Glomerular visceral epithelial cell (primary cell): ENCODE data around the gene ALPK1.
"Not testable (repeated sequence)": the region's sequence is repeated elsewhere in the genome, so short reads cannot be mapped to it uniquely, and the experiment has no call there.

Source experiments
- DNase-seq: peaks from one replicate; pipeline ENCODE4 v3.0.0-alpha.2; 2016; ENCODE audit errors: extremely low spot score

ALPK1 gene

DNA sequence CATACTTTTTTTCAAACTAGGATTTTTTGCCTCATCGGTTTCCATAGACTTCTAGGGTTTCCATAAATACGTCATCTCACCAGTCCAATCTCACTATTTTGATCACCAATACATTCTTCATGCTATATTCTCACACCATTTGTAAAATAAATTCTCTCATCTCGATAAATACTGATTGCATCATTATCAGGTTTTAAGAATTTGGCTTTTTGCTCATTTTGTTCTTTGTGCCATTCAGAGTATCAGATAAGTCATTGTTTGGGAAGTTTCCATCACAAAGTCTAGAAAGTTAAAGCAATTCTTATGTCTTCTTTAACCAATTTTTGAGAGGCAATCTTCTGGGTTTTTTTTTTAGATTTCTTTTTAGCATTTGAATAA is 81.1 kb downstream of the ALPK1 start:
- no peak for DNase-seq

DNA sequence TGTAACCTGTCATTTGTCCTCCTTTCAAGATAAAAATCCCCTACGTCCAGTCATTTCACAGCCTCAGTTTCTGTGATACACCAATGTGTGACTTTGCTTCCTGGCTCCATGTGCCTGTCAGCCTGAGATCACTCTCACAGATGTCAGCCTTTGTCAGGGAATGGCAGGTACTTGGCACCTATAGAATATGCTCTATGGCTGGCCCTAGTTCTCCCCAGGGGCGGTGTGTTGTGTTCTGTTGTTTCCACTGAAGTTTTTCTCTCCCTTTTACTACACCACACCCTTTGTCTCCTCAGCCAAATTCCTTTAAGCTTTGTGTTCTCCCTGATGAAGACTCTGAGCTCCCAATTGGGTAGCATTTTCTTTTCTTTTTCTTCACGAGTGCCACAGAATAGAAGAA is 81.7 kb downstream of the ALPK1 start:
- DNase-seq: no peak

DNA sequence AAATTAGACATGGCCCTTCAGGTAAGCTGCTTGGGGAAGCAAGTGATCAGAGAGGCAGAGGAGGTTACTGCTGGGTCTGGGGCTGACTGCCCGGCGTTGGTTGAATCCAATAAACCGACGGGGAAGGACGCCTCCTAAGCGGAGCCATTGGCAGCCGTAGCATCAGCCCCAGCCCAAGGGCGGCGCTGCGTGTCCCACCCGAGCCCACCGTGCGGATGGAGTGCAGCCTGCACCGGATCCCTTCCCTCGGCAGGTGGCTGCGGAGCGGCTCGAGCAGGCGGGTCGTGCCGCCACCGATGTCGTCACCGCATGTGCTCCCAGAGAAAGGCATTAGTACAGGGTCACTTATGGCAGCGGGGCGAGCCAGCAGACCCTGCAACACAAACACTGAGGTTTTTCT is 82.1 kb downstream of the ALPK1 start:
- DNase-seq: no peak

DNA sequence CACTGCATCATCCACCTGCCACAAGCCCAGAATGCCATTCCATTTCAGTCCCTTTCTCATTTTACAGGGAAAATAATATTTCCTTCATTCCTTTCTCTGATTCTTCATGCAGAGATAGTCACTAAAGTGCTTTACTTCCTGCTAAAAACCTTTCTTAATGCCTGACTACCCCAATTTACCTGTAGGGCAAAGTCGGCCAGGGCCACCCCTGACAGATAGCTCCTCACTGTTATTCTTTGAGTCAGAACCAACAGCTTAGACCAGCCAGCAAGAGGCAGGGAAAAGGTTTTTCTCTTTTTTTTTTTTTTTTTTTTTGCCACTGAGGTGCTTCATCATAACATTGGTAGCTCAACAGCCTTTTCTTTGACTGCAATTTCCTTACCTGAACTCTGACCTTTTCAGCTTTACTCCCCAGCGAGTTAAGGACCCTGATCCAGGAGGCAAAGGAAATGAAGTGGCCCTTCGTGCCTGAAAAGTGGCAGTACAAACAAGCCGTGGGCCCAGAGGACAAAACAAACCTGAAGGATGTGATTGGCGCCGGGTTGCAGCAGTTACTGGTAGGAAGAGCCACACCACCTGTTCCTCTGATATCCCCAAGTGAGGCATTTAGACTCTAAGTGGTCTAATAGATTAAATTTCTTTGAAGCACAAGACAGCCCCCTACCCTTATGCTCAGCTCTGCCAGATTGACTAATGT is 85.0 kb downstream of the ALPK1 start:
- DNase-seq: no peak

DNA sequence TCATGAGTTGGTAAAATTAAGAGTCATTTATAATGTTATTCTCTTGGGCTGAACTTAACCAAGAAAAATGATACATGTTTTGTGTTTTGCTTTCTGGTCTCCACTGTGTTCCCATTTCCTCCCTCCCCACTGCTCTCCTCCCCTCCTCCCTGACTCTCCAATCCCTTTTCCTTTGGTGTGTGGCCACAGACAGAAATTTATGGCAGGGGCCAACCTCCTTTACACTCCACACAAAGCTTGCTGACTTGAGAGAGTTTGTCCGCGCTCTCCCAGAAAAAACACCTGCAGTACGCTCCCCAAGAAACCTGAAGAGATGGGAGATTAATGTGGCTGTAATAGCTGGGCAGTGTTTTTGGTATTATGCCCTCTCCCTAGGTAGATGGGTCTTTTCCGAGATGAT is 88.9 kb downstream of the ALPK1 start:
- no peak for DNase-seq

DNA sequence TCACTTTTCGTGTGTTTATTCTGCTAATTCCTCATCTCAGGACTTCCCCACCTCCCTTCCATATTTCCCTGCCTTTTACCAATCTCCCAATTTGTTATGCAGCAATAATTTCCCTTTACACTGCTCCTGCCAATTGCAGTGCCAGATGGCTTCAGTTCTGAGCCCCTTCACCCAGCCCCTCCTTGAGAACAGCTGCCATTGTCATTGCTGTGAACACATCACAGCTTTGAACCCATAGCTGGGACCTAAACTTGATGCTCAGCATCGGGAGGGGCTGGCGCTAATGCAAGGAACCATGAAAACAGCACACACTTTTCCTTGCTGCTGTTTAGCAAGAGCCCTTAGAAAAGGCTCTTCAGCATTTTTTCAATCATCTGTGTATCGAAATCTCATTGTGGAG is 104.9 kb downstream of the ALPK1 start:
- DNase-seq: no peak

DNA sequence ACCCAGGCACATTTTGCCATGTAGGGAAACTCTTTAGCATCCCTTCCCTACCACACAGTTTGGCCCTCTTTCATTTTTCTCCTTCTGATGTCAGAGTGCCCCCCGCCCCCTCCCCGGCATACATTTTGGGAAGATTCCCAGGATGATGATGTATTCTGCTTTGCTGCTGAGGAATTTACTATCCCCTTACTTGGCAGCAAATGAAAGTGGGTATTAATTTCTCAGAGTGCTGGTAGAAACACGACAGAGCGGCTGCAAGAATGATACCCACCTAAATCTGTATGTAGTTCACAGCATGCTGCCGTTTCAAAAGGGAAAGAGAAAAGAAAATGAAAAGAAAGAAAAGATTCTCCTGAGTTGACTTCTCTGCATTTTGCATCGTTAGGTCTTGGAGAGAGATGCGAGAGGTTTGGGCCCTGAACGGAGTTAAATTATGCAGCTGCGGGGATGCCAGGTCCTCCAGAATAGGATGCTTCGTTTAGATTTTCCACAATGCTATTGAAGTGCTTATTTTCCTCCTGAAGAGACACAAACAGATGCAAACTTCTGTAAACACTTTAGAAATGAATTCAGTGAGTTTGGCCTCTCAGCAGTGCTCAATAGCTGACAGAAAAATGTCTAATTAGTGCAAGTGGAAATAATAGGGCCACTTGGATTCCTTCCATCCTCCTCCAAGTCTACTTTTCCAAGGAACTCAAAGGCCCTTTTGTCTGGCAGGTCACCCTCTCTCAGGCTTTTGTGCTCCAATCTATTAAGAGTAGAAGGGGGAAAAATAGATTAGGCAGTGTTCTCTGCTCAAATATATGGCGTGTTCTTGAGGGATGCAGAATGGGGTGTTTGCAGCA is 106.2 kb downstream of the ALPK1 start:
- DNase-seq: no peak

DNA sequence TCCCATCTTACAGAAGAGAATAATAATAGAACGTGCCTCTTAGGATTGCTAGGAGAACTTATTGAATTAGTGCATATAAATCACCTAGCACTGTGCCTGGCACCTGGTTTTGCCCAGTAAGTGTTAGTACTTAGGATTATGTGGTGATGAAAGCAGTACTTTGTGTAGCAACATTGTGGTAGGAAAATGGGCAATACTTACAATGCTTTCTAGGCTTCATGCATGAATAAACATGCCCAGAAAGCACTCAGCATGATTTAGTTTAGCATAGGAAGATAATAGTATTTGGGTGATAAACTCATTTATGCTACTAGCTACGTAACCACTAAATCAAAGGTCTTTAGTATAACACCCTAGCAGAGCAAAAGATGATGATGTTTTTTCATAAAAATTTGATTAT is 113.2 kb downstream of the ALPK1 start:
- DNase-seq: no peak

DNA sequence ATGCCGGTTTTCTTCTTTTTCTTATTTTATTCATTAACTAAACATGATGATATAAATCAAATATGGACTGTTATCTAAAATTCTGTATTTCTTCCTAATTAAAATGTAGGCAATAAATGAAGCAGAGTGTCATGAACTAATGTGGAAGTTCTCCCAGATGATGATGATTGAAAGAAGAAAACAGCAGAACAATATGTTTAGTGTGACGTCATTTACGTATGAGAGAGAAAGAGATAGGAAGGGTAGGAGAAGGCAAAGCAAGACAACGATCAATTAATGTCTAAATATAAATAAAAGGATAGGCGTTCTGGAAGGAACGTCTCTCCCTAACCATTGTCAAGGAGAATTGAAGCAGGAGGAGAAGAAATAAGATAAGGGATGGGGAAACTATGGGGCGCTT is 113.6 kb downstream of the ALPK1 start:
- no peak for DNase-seq

DNA sequence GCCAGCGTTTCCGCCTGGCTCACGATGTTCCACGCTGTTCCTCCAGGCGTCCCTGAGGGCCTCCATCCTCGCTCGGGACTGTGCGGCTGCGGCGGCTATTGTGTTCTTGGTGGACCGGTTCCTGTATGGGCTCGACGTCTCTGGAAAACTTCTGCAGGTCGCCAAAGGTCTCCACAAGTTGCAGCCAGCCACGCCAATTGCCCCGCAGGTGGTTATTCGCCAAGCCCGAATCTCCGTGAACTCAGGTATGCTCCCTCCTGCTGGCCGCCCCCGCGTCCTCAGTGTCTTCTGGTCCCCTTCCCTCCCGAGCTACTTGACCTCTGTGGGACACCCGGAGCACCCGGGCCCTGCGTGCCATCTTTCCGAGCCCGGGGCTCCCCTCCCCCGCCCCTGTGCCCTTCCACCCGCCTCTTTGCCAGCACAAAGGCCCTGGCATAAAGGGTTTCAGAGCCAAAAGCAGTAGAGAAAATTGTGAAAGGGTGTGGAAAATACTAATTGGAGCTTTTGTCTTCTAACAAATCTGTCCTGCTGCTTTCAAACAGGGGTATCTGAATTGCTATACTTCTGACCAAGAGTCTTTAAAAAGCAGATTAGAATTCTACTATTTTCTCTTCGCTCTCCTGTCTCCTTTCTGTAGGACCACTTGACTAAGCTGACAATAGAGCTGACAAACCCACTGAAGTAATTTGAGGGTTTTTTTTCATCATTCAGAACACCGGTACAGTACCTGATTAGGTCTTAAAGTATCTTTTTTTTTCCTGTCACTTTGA is 114.8 kb downstream of the ALPK1 start:
- DNase-seq: no peak

DNA sequence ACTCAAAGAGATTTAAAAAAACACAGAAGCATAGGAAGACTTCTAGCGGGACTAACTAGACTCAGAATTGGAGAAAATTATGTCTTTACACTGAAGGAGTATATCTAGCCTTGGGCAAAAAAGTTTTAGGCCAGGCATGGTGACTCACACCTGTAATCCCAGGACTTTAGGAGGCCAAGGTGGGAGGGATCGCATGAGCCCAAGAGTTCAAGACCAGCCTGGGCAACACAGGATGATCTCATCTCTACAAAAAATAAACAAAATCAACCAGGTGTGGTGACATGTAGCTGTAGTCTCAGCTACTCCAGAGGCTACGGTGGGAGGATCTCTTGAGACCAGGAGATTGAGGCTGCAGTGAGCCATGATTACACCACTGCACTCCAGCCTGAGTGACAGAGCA is 119.3 kb downstream of the ALPK1 start:
- no peak for DNase-seq

DNA sequence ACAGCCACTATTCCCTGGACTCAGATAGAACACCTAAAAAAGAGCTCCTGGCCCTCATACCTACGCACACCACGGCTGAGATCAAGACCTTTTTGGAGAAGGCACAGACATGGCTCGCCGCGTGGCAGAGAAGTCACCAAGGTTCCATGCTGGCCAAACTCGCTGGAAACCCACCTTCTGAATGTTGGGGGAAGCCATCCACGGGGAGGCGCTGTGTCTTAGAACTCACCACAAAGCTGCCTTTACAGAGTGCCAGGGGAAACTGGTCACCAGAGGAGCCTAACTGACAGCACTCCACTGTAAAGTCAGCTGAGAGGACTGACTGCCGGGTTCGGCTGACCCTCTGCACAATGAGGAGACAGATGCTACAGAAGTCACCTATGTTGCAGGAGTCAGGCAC is 120.9 kb downstream of the ALPK1 start:
- DNase-seq: no peak

DNA sequence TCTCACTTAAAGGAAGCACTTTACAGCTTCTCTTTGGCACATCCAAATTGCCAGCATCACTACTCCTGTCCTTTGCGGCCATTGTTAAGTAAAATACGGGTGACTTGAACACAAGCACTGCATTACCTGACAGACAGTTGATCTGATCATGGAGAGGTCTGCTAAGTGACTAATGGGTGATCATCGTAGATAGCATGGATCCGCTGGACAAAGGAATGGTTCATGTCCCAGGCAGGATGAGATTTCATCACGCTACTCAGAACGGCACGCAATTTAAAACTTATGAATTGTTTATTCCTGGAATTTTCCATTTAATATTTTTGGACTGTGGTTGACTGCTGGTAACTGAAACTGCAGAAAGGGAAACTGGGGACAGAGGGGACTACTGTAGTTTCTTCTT is 124.7 kb downstream of the ALPK1 start:
- no peak for DNase-seq

DNA sequence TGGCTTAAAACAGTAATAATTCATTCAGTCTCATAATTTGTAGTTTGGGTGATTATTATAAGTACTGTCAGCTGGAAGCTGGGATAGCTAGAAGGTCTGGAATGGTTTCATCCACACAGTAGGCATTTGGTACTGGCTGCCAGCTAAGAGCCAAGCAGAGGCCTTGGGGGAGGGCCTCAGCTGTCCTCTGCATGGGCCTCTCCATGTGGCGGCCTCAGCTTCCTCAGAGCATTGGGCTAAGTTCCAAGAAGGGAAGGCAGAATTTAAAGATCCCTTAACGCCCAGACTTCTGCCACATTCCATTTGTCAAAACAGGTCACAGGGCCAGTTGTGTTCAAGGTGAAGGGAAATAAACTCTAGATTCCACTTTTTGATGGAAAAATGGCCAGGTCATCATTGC is 125.5 kb downstream of the ALPK1 start:
- no peak for DNase-seq

DNA sequence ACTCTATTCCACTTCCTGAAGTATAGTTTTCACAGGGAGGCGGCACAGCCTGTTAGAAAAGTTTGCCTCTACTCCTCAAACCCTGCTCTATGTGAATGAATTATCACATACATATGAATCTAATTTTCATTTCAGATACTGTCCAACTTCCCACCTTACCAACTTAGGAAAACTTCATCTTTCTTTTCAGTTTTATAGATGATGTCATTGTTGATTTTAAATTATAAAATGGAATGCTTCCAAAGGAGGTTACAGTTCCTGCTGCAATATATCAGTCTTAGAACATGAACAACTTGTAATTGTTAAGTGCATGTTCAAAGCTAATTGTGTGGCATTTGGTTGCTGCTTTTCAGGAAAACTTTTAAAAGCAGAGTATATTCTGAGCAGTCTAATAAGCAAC is 126.4 kb downstream of the ALPK1 start:
- DNase-seq: no peak

DNA sequence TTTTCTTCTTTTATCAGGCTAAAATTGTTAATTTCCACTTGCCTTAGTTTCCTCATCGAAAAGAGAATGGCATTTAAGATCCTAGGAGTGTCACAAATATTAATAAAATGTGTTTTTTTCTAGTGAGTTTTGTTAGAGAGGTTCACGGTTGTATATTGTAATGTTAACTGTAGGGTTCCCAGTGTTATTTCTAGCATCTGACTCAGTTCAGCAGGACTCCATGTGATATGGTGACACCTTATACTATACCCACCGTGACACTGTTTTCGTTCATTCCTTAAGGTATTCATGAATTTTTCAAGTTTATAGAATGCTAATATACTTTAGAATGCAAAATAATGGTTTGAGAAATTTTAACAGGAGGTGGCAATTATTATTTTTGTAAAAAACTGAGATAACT is 128.7 kb downstream of the ALPK1 start:
- DNase-seq: no peak

DNA sequence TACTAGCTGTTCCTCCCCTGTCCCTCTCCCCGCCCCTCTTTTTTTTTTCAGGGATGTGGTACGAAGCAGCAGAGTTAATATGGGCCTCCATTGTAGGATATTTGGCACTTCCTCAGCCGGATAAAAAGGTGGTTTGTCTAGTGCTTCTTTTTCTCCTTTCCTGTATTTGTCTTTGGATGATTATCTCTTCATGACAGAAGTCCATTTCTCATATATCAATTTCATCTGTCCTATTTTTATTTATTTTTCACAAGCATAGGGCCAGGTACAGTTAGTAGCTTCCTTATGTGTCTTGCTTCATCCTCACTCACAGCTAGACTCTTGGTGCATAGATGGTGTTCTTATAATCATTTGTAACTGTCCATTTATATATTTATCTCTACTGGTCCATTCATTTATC is 129.2 kb downstream of the ALPK1 start:
- no peak for DNase-seq

DNA sequence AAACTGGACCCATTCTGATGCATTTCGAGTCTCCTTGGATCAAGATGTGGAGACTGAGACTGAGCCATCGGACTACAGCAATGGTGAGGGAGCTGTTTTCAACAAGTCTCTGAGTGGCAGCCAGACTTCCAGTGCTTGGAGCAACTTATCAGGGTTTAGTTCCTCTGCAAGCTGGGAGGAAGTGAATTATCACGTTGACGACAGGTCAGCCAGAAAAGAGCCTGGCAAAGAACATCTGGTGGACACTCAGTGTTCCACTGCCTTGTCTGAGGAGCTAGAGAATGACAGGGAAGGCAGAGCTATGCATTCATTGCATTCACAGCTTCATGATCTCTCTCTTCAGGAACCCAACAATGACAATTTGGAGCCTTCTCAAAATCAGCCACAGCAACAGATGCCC is 134.0 kb downstream of the ALPK1 start:
- no peak for DNase-seq

DNA sequence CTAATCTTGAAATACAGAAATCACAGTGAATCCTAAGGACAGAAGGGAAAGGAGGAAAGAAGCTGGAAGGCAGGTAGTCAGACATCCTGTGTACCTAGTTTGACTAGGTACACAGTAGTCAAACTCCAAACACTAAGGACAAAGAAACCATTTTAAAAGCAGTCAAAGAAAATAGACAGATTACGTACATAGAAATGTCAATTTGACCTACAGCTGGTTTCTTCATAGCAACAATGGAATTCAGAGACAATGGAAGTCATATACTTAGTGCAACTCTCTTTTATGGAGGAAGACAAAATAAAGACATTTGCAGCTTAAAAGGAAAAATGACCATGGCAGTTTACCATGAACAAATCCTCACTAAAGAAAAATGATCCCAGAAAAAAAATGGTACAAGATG is 139.8 kb downstream of the ALPK1 start:
- DNase-seq: no peak

DNA sequence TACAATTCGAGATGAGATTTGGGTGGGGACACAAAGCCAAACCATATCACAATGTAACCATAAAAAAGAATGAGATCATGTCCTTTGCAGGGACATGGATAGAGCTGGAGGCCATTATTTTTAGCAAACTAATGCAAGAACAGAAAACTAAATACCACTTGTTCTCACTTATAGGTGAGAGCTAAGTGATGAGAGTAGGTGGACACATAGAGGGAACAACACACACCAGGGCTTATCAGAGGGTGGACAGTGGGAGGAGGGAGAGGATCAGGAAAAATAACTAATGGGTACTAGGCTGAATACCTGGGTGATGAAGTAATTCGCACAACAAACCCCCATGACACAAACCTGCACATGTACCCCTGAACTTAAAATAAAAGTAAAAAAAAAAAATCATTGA is 145.1 kb downstream of the ALPK1 start:
- DNase-seq: not testable (repeated sequence)

DNA sequence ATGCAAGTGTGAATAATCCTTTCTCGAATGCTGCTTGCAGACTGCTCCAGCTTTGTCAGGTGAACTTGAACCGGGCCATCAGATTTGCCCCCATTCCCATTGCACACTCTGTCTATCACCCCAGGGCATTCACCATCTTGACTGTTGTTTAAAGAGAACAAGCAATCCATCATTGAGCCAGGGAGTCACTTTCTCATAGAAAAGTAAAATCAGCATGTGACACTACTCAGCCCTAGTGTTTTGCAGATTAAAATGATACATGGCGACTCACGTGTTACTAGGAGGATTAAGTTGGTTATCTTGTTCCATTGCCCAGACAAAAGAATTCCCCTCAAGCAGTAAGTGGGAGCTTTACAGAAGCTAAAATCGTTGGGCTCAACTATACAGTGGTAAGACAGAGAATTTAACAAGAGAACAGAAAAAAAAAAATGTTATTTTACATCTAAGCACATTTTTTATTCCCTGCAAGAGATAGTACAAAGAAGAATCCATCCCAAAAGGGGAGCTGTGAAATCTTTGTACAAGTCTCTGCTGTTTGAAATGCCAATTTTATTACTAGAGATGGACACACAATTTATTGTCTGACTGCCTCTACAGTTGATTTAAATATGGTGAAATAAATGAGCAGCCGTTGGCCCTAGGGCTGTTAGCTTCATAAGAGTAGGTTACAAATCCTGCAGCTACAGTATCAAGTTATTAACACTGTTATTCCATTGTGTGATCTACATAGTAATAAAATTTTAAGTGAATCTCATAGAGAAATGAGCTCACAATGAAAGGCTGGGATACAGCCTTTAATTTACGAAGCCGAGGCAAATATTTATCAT is 151.3 kb downstream of the ALPK1 start:
- no peak for DNase-seq

DNA sequence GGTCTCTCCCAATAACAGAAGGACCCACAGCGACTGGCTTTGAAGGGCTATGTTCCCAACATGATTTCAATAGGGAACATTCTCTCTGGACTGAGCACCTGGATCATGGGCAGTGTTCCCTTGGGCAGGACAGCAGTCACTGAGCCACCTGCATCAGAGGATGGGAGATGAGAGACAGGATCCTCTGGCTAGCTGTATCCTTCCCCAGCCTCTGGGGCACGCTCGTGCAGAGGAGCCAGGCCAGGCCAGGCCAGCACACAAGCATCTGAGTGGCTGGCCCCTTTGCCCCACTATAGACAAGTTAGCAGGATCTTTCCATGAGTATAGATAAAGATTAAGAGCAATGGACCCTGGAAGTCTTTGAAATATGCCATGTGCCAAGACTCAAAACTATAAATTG is 152.5 kb downstream of the ALPK1 start:
- no peak for DNase-seq
